ENCODE results near the gene CST4. TPM values are rescaled to one million over a fixed set of nuclear protein-coding genes. Genes with fewer than 3 reads are reported as not detected.
"Not testable (repeated sequence)": the region's sequence is repeated elsewhere in the genome, so short reads cannot be mapped to it uniquely, and the experiment has no call there.

CST4 gene
- total and polyA plus RNA-seq, 2 experiments from 2014 or later = not detected

GRCh38 chr20:23723659-23724307, 34.9 kb upstream of the CST4 start:
- H3K27me3 ChIP-seq (ENCODE audit: insufficient read depth); H3K36me3 Mint-ChIP-seq (ENCODE audit: low read depth); H3K27ac Mint-ChIP-seq; H3K79me2 ChIP-seq (replicated peaks; ENCODE audit: insufficient read depth); H3K4me2 ChIP-seq; H3K4me1 ChIP-seq (ENCODE audit: insufficient read depth); H2AFZ ChIP-seq; H3F3A ChIP-seq (replicated peaks; ENCODE audit: low read depth); H3K4me3 ChIP-seq; H3K4me1 Mint-ChIP-seq; H3K27ac ChIP-seq (ENCODE audit: low read depth); H3K9me3 Mint-ChIP-seq; H3K4me3 Mint-ChIP-seq; H4K20me1 ChIP-seq (replicated peaks; ENCODE audit: insufficient read depth); H3K36me3 ChIP-seq (ENCODE audit: insufficient read depth): not testable (repeated sequence)
- 0 out of 2 replicates have a peak, but pooled peaks cover 13% of the 10 kb centered on the region for H3K9me2 ChIP-seq (ENCODE audit: insufficient read depth)
- peaks cover 14% of the 10 kb centered on the region for H3K27me3 Mint-ChIP-seq (ENCODE audit: insufficient read depth, low read depth, poor library complexity)
- ATAC-seq (peak; percentile 99), DNase-seq (ENCODE audit: low spot score) (peak; percentile 44)
- TF ChIP-seq CTCF (conservative IDR thresholded peaks at IDR 0.05; ENCODE audit: low read depth in 2 of 2) = peak; percentile 69 to 74

- not testable (repeated sequence) for H2AFZ ChIP-seq; H3K4me1 ChIP-seq (ENCODE audit: insufficient read depth); H3K4me2 ChIP-seq; H3K36me3 ChIP-seq (ENCODE audit: insufficient read depth); H3K27ac ChIP-seq (ENCODE audit: low read depth); H3K79me2 ChIP-seq (replicated peaks; ENCODE audit: insufficient read depth); H4K20me1 ChIP-seq (replicated peaks; ENCODE audit: insufficient read depth); H3K4me3 ChIP-seq; H3K4me1 Mint-ChIP-seq; H3K36me3 Mint-ChIP-seq (ENCODE audit: low read depth); H3F3A ChIP-seq (replicated peaks; ENCODE audit: low read depth); H3K27me3 ChIP-seq (ENCODE audit: insufficient read depth); H3K4me3 Mint-ChIP-seq; H3K9me3 Mint-ChIP-seq; H3K27ac Mint-ChIP-seq
- 0 out of 2 replicates have a peak, but pooled peaks cover 13% of the 10 kb centered on the region for H3K9me2 ChIP-seq (ENCODE audit: insufficient read depth)
- ATAC-seq (peak; percentile 75), DNase-seq (ENCODE audit: low spot score) (peak; percentile 18)
- peak in 1 of 2 experiments; percentile 24; a peak in 1 of 4 replicates for TF ChIP-seq CTCF (conservative IDR thresholded peaks at IDR 0.05; ENCODE audit: low read depth in 2 of 2)
- H3K27me3 Mint-ChIP-seq (ENCODE audit: insufficient read depth, low read depth, poor library complexity) = peaks cover 17% of the 10 kb centered on the region
These were observed 34.0 kb upstream of the CST4 start for GRCh38 chr20:23722851-23723250.

GRCh38 chr20:23721962-23722361, 33.1 kb upstream of the CST4 start:
- no peak overlapping the region for H3K4me3 Mint-ChIP-seq
- Histone ChIP-seq H3K79me2 (replicated peaks; ENCODE audit: insufficient read depth) (no peaks in the 10 kb centered on the region), H3K36me3 (ENCODE audit: insufficient read depth) (no peaks in the 10 kb centered on the region), H4K20me1 (replicated peaks; ENCODE audit: insufficient read depth) (no peaks in the 10 kb centered on the region), H3K4me1 (ENCODE audit: insufficient read depth) (no peaks in the 10 kb centered on the region), H2AFZ (no peak overlapping the region), H3K9me2 (ENCODE audit: insufficient read depth) (0 out of 2 replicates have a peak, but pooled peaks cover 13% of the 10 kb centered on the region), H3K4me3 (no peak overlapping the region), H3F3A (replicated peaks; ENCODE audit: low read depth) (no peaks in the 10 kb centered on the region), H3K4me2 (no peak overlapping the region), H3K27me3 (ENCODE audit: insufficient read depth) (no peaks in the 10 kb centered on the region), H3K27ac (ENCODE audit: low read depth) (no peak overlapping the region)
- H3K27me3 Mint-ChIP-seq (ENCODE audit: insufficient read depth, low read depth, poor library complexity) = peaks cover 16% of the 10 kb centered on the region
- H3K9me3 Mint-ChIP-seq = peaks cover 1% of the 10 kb centered on the region; the same call in 1 of the 3 replicates
- peaks cover 6% of the 10 kb centered on the region; the same call in 2 of the 3 replicates for H3K4me1 Mint-ChIP-seq
- no peaks in the 10 kb centered on the region for H3K36me3 Mint-ChIP-seq (ENCODE audit: low read depth)
- no peak overlapping the region for H3K27ac Mint-ChIP-seq
- ATAC-seq (no peak), DNase-seq (ENCODE audit: low spot score) (no peak)
- TF ChIP-seq ZNF114 (CRISPR knock-in tag; IDR thresholded peaks at IDR 0.05) = no peak
- no peak for TF ChIP-seq JUNB (IDR thresholded peaks at IDR 0.05; ENCODE audit: unreplicated experiment)
- no peak for TF ChIP-seq POLR2AphosphoS5 (IDR thresholded peaks at IDR 0.05; ENCODE audit: low read depth)
- TF ChIP-seq ETS1 (IDR thresholded peaks at IDR 0.05) = no peak
- no peak for TF ChIP-seq STAT1 (IDR thresholded peaks at IDR 0.05; ENCODE audit: unreplicated experiment)
- no peak for TF ChIP-seq NANOG (IDR thresholded peaks at IDR 0.05; ENCODE audit: borderline replicate concordance)
- no peak for TF ChIP-seq EZH2 (IDR thresholded peaks at IDR 0.05; ENCODE audit: low read depth, unreplicated experiment)
- no peak for TF ChIP-seq CREB1 (CRISPR knock-in tag; IDR thresholded peaks at IDR 0.05; ENCODE audit: low read depth)

Measured in GM23338 (cell line).